ENCODE data around the gene RCSD1.

Gene RCSD1

DNA sequence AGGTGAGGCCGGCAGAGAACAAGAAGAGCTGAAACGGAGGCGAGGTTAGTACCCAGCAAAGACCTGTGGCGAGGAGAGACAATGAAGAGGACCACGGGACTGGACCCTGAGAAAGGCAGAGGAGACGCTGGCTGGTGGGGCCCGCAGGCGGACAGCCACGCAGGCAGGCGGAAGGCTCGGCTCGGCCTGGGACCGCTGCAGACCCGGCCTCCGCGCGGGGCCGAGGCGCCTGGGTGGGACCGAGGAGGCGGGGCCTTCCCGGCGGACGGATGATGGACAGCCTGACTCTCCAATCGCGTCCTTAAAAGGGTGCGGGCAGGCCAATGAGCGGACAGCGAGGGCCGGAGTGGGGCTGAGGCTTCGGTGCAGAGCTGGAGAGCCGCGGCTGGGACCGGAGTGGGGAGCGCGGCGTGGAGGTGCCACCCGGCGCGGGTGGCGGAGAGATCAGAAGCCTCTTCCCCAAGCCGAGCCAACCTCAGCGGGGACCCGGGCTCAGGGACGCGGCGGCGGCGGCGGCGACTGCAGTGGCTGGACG is 91.7 kb downstream of the RCSD1 start, which contains the start of gene MPZL1:
TSS of gene MPZL1 (plus strand) at position 366 of the 535 bp plus-strand sequence. CDS start 170 bp downstream, outside the sequence.
- peaks cover 74% of the 10 kb centered on the region for H3K4me1 ChIP-seq (ENCODE audit: low read length)
- H3K4me2 ChIP-seq (ENCODE audit: low read length), result peak within 1 kb of the TSS; percentile 82
- H3K27ac ChIP-seq (ENCODE audit: low read length), result peak within 1 kb of the TSS; percentile 81
- H3K79me2 ChIP-seq (ENCODE audit: low read length), result peaks cover 46% of the 10 kb centered on the region
- H3K4me3 ChIP-seq (ENCODE audit: low read length), result peak within 1 kb of the TSS; percentile 78
- H3K36me3 ChIP-seq (replicated peaks; ENCODE audit: low read depth, low read length), result peaks cover 10% of the 10 kb centered on the region
- peak within 1 kb of the TSS; percentile 51 for H2AFZ ChIP-seq (ENCODE audit: low read depth, low read length)
- H3K27me3 ChIP-seq (ENCODE audit: low read depth, low read length), result no peaks in the 10 kb centered on the region
- TF ChIP-seq, protein P1, sequence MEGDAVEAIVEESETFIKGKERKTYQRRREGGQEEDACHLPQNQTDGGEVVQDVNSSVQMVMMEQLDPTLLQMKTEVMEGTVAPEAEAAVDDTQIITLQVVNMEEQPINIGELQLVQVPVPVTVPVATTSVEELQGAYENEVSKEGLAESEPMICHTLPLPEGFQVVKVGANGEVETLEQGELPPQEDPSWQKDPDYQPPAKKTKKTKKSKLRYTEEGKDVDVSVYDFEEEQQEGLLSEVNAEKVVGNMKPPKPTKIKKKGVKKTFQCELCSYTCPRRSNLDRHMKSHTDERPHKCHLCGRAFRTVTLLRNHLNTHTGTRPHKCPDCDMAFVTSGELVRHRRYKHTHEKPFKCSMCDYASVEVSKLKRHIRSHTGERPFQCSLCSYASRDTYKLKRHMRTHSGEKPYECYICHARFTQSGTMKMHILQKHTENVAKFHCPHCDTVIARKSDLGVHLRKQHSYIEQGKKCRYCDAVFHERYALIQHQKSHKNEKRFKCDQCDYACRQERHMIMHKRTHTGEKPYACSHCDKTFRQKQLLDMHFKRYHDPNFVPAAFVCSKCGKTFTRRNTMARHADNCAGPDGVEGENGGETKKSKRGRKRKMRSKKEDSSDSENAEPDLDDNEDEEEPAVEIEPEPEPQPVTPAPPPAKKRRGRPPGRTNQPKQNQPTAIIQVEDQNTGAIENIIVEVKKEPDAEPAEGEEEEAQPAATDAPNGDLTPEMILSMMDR (IDR thresholded peaks at IDR 0.05; ENCODE audit: low read depth, low read length), result no peak
- no peak for TF ChIP-seq EZH2phosphoT487 (IDR thresholded peaks at IDR 0.05; ENCODE audit: low read depth)
- H3K9ac ChIP-seq (ENCODE audit: low read length), result peak within 1 kb of the TSS; percentile 77
- H4K20me1 ChIP-seq (ENCODE audit: insufficient read depth, low read length), result peaks cover 26% of the 10 kb centered on the region
- H3K9me3 ChIP-seq (ENCODE audit: insufficient read depth, low read length), result no peaks in the 10 kb centered on the region

DNA sequence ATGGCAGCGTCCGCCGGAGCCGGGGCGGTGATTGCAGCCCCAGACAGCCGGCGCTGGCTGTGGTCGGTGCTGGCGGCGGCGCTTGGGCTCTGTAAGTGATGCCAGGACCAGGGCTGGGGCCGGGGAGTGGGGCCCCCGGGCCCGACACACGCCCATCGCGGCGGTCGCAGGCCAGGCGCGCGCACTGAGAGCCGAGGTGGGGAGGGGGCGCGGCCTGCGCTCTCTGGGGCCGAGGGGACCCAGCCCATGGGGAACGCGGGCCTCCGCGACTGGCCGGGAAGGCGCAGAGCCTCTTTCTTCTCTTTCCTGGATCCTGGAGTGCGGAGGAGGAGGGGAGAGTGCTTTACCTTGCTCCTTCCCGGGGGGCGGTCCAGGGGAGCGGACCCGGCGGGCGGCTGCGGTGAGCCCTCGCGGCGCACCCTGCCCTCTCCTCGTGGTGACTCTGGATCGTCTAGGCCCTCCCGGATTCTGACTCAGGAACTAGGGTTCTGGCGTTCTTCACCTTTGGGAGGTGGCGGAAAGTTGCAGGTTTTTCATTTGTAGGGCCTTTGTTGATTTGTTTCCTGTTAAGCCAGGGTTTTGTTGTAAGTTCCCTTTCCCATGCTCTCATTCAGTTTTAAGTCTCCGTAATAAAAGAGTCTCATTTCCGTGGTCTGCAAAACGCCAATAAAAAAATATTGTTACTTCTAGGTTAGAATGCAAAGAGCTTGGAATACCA is 92.3 kb downstream of the RCSD1 start:
- Histone ChIP-seq H3K36me3 (replicated peaks; ENCODE audit: low read depth, low read length) (peaks cover 10% of the 10 kb centered on the region), H3K27me3 (ENCODE audit: low read depth, low read length) (no peaks in the 10 kb centered on the region), H3K4me1 (ENCODE audit: low read length) (peaks cover 69% of the 10 kb centered on the region), H3K4me2 (ENCODE audit: low read length) (peak overlapping the region; percentile 82), H3K27ac (ENCODE audit: low read length) (peak overlapping the region; percentile 17), H4K20me1 (ENCODE audit: insufficient read depth, low read length) (peaks cover 28% of the 10 kb centered on the region), H3K9me3 (ENCODE audit: insufficient read depth, low read length) (no peaks in the 10 kb centered on the region), H3K9ac (ENCODE audit: low read length) (peak overlapping the region; percentile 77), H3K4me3 (ENCODE audit: low read length) (peak overlapping the region; percentile 78), H2AFZ (ENCODE audit: low read depth, low read length) (peak overlapping the region; percentile 19; the same call in 1 of the 2 replicates), H3K79me2 (ENCODE audit: low read length) (peaks cover 52% of the 10 kb centered on the region)
- TF ChIP-seq, protein P1 (IDR thresholded peaks at IDR 0.05; ENCODE audit: low read depth, low read length), result no peak
- TF ChIP-seq EZH2phosphoT487 (IDR thresholded peaks at IDR 0.05; ENCODE audit: low read depth), result no peak

DNA sequence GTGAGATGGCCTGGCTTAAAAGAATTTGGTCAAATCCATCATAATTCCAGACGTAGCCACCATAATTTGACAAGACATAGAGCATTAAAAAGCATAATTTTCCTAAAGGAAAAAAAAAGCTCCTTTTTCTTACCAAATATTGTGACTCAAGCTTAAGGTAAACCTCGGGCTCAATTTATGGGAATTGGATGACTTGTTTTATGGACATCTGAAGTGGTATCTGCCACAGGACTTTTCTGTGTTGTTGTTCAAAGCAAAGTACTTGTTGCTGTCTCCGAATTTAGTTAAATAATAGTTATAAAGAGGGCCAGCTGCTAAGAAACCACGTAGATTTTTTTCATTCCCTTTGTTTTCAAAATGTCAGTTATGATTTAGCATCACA is 92.8 kb downstream of the RCSD1 start:
- Histone ChIP-seq H3K4me1 (ENCODE audit: low read length) (peaks cover 63% of the 10 kb centered on the region), H4K20me1 (ENCODE audit: insufficient read depth, low read length) (peaks cover 32% of the 10 kb centered on the region), H3K27ac (ENCODE audit: low read length) (no peak overlapping the region), H3K9me3 (ENCODE audit: insufficient read depth, low read length) (no peaks in the 10 kb centered on the region), H3K27me3 (ENCODE audit: low read depth, low read length) (no peaks in the 10 kb centered on the region), H3K4me2 (ENCODE audit: low read length) (peak overlapping the region; percentile 82), H2AFZ (ENCODE audit: low read depth, low read length) (no peak overlapping the region), H3K36me3 (replicated peaks; ENCODE audit: low read depth, low read length) (peaks cover 10% of the 10 kb centered on the region), H3K79me2 (ENCODE audit: low read length) (peaks cover 57% of the 10 kb centered on the region), H3K9ac (ENCODE audit: low read length) (peak overlapping the region; percentile 77), H3K4me3 (ENCODE audit: low read length) (peak overlapping the region; percentile 78)
- no peak for TF ChIP-seq EZH2phosphoT487 (IDR thresholded peaks at IDR 0.05; ENCODE audit: low read depth)
- TF ChIP-seq, protein P1 (IDR thresholded peaks at IDR 0.05; ENCODE audit: low read depth, low read length), result no peak

DNA sequence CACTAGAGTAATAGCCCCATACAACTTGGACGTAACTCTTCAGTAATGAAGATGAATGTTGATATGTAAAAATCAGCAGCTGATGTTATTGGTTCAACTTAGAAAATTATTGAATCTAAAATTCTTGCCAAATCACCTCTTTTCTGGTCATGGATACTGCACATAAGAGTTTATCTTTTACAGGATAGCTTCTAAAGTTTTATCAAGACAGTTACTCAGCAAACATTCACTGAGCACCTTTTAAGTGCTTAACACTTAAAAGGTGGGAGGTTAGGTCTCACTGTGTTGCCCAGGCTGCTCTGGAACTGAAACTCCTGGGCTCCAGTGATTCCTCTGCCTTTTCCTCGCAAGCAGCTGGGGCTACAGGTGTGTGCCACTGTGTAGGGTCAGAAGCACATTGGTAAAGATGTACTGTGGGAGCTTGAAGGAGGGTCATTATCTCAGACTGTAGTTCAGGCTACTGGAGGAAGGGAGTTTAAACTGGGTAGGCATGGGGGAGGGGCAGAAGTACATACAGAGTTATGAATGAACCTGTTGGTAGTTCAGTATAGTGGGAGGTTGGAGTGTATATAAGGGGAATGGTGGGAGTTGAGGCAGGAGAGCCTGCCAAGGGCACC is 93.8 kb downstream of the RCSD1 start:
- peaks cover 54% of the 10 kb centered on the region for H3K4me1 ChIP-seq (ENCODE audit: low read length)
- no peak overlapping the region for H2AFZ ChIP-seq (ENCODE audit: low read depth, low read length)
- peak overlapping the region; percentile 78; the same call in 1 of the 2 replicates for H3K4me3 ChIP-seq (ENCODE audit: low read length)
- H3K36me3 ChIP-seq (replicated peaks; ENCODE audit: low read depth, low read length), result peaks cover 14% of the 10 kb centered on the region
- H3K9me3 ChIP-seq (ENCODE audit: insufficient read depth, low read length), result no peaks in the 10 kb centered on the region
- H3K4me2 ChIP-seq (ENCODE audit: low read length), result peak overlapping the region; percentile 82
- H4K20me1 ChIP-seq (ENCODE audit: insufficient read depth, low read length), result peaks cover 37% of the 10 kb centered on the region
- no peak overlapping the region for H3K9ac ChIP-seq (ENCODE audit: low read length)
- peaks cover 66% of the 10 kb centered on the region for H3K79me2 ChIP-seq (ENCODE audit: low read length)
- no peaks in the 10 kb centered on the region for H3K27me3 ChIP-seq (ENCODE audit: low read depth, low read length)
- no peak for TF ChIP-seq EZH2phosphoT487 (IDR thresholded peaks at IDR 0.05; ENCODE audit: low read depth)
- TF ChIP-seq, protein P1 (IDR thresholded peaks at IDR 0.05; ENCODE audit: low read depth, low read length), result no peak
- H3K27ac ChIP-seq (ENCODE audit: low read length), result no peak overlapping the region
